Activated naive CD4-positive, alpha-beta T cell treated with Interleukin-2 at 50 U/mL for 16 hours (primary cell): ENCODE measurements around the gene ETV4.

Experiments
- DNase-seq: peaks from one replicate; pipeline ENCODE4 v3.0.0-alpha.2; 2020

ETV4 gene

GRCh38 chr17:43572368-43572980 lies 26.3 kb upstream of the ETV4 start:
- DNase-seq: no peak

GRCh38 chr17:43570518-43570928 lies 24.4 kb upstream of the ETV4 start:
- DNase-seq: no peak

- DNase-seq: no peak
Observed at GRCh38 chr17:43568506-43569082, 22.5 kb upstream of the ETV4 start.

- DNase-seq: no peak
Observed at GRCh38 chr17:43563600-43564594, 17.8 kb upstream of the ETV4 start.

- no peak for DNase-seq
Observed at GRCh38 chr17:43562679-43563599, 16.8 kb upstream of the ETV4 start.

GRCh38 chr17:43560461-43561427 lies 14.6 kb upstream of the ETV4 start:
- DNase-seq: no peak

GRCh38 chr17:43559161-43559816 lies 13.1 kb upstream of the ETV4 start:
- no peak for DNase-seq

- DNase-seq: no peak
Observed at GRCh38 chr17:43558805-43559160, 12.6 kb upstream of the ETV4 start.

GRCh38 chr17:43556292-43556691 lies 10.2 kb upstream of the ETV4 start:
- DNase-seq: no peak

- no peak for DNase-seq
Observed at GRCh38 chr17:43554857-43555256, 8.7 kb upstream of the ETV4 start.

GRCh38 chr17:43553573-43553972 lies 7.4 kb upstream of the ETV4 start:
- no peak for DNase-seq

GRCh38 chr17:43552229-43552837 lies 6.2 kb upstream of the ETV4 start:
- DNase-seq: no peak

- no peak for DNase-seq
Observed at GRCh38 chr17:43550754-43551153, 4.6 kb upstream of the ETV4 start.

GRCh38 chr17:43549496-43549895 lies 3.4 kb upstream of the ETV4 start:
- no peak for DNase-seq

- no peak for DNase-seq
Observed at GRCh38 chr17:43548689-43549379, 2.7 kb upstream of the ETV4 start.

GRCh38 chr17:43547659-43548256 lies 1.6 kb upstream of the ETV4 start:
- no peak for DNase-seq

- DNase-seq: no peak
Observed at GRCh38 chr17:43547189-43547550, 1.0 kb upstream of the ETV4 start.

- peak; percentile 25 for DNase-seq
Observed at GRCh38 chr17:43545383-43545632, 832 bp downstream of the ETV4 start.

- DNase-seq: no peak
Observed at GRCh38 chr17:43543771-43544575, 2.2 kb downstream of the ETV4 start.
